Activated CD4-positive, CD25-positive, alpha-beta regulatory T cell treated with anti-CD3 and anti-CD28 coated beads, Interleukin-2, amount 50 U/mL, for 24 hours (primary cell): Measurements from ENCODE around the gene RHBG.
"Not testable (repeated sequence)": the region's sequence is repeated elsewhere in the genome, so short reads cannot be mapped to it uniquely, and the experiment has no call there.

Experiments
- ATAC-seq, 2 donors: fragments of 150-1000 bp; cut with Tn5 transposase; one replicate each; pipeline ENCODE4 v1.10.0; 2021; ENCODE audit warnings: mild to moderate bottlenecking in 1 of 2, moderate library complexity in 1 of 2

RHBG gene

DNA sequence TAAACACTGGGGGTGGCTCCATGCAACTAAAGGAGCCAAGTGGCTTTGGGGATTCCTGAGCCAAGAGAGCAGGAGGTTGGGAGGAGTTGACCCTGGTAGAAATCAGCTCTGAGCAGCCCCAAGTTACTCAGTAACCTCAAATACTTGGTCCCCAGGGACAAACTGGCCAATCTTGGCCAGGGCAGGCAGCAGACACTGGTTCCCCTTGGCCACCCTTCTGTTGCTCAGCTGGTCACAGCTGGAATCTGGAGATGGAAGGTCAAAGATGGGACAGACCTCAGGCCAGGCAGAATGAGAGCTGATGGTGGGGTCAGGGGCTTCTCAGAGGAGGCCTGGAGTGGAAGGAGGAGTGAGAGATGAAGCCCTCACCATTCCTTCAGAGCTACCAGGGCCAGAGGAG is 3.3 kb upstream of the RHBG start:
- no peak for ATAC-seq

- ATAC-seq, result no peak
Measured at GRCh38 chr1:156366378-156367166, 2.4 kb upstream of the RHBG start.

GRCh38 chr1:156367383-156368156 is 1.4 kb upstream of the RHBG start:
- no peak for ATAC-seq

DNA sequence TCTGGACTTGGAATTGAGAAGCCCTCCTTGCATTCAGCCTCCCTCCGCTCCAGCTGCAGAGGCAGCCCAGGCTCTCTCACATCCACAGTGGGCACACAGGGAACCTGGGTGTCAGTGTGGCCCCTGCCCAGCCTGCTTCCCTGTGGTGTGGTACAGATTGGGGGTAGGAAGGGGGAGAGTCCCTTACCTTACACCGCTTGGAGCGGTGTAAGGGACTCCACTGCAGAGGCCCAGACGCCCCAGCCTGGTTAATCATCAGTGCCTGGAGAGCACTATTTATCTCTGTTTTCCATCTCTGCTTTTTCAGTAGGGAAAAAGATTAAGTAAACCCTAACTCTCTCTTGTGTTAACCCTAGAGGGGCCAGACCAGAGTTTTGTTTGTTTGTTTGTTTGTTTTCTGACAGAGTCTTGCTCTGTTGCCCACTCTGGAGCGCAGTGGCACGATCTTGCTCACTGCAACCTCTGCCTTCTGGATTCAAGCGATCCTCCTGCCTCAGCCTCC is 803 bp upstream of the RHBG start:
- no peak for ATAC-seq

DNA sequence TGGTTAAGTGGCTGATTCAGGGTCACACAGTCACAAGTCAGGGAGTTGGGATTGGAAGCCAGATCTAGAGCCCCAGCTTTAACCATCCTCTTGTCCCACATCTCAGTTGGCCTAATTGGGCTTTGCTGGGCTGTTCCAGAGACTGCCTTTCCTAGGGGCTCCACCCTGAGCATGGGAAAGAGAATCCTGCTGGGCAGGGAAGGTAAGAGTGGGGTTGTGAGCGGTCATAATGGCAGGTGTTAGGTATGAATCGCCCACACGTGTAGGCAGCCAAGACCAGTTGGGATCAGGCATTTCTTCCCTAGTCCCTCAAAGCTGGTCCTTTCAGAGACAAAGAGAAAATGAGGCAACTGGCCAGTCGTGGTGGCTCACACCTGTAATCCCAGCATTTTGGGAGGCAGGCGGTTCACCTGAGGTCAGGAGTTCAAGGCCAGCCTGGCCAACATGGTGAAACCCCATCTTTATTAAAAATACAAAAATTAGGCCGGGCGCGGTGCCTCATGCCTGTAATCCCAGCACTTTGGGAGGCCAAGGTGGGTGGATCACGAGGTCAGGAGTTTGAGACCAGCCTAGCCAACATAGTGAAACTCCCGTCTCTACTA is 775 bp downstream of the RHBG start:
- not testable (repeated sequence) for ATAC-seq

DNA sequence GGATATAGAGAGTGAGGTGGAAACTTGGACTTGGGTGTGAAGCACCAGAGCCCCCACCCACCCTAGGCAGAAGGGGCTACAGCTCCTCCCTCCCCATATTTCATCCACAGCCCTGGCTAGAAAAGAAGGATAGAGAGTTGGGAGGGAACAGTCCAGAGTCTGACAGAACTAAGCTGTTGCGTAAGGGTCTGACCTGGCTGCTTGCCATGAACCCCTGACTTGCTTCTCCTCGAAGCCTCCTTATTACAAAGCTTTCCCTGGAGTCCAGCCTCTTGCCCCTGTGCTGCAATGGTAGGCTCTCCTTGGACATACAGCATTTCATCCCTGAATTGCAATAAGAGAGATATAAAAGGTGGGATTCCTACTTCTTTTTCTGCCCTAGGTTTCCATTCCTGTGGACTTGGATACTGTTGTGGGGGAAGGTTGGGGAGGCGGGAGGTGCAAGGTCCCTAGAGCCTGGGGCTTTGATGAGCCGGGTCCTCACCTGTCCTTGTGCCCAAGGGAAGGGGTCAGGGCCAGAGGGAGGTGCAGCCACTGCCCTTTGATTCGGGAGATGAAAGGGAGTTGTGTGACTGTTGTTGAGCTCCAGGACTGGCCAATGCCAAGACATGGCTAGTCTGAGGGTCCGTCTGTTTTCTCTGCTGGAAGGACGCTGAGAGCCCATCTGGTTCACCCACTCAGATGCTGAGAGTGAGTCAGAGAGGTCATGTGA is 2.7 kb downstream of the RHBG start:
- no peak for ATAC-seq

DNA sequence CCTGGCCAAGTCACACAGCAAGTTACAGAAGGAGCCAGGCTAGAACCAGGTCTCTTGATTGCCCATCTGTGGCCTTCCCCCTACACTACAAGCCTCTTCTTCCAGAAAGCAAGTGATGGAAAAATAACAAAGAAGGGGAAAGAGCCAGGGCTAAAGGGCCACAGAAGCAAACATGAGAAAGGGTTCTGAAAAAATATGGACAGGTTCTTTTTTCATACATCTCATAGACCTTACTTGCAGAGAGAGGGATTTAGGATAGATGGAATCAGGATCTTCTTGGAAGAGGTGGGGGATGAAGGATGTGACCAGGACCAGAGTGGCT is 3.2 kb downstream of the RHBG start:
- ATAC-seq, result peak; percentile 28 to 61

- ATAC-seq, result no peak
Measured at GRCh38 chr1:156372876-156373275, 3.9 kb downstream of the RHBG start.

- ATAC-seq, result no peak
Measured at GRCh38 chr1:156373546-156373945, 4.5 kb downstream of the RHBG start.

DNA sequence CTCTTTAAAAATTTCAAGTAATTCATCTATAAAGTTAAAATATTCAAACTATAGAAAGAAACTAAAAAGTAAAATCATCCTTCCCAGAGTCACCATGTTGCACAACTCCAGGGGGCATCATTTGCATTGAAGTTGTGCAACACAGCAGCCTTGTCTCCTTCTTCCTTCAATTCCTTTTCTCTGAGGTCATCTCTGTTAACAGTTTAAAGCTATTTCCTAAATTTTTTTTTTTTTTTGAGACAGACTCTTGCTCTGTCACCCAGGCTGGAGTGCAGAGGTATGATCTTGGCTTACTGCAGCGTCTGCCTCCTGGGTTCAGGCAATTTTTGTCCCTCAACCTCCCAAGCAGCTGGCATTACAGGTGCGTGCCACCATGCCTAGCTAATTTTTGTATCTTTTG is 7.1 kb downstream of the RHBG start:
- no peak for ATAC-seq

GRCh38 chr1:156376958-156377919 is 8.2 kb downstream of the RHBG start:
- no peak for ATAC-seq

- no peak for ATAC-seq
Measured at GRCh38 chr1:156378557-156378956, 9.5 kb downstream of the RHBG start.

DNA sequence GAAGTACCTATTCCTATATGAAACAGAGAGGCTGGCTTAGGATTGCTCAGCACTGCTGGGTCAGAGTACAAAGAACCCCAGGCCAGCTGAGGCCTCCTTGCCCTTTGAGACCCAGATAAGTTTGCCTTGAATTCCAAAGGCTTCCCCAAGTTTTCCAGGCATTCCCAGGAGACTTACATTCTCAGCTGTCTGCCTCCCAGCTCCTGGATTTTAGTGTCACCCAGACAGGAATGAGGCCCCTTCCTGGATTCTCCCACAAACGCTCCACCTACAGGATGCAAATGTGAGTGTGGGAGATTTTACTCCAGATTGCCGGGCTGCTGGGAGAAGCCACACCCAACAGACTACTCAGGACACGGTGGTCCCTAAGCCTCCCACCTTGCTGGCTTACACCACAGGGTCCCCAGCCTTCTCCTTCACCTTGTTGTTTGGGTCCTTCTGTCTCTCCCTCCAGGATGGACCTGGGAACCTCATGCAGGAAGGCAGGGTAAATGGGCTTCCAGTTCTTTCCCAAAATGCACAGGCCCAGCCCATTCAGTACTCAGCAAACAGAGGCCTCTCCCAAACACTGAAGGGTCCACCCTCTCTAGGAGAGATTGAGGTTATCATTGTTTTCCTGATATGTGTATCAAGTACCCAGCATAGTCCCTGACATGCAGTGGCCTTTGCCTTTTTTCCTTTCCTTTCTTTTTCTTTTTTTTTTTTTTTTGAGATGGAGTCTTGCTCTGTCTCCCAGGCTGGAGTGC is 10.6 kb downstream of the RHBG start:
- no peak for ATAC-seq

DNA sequence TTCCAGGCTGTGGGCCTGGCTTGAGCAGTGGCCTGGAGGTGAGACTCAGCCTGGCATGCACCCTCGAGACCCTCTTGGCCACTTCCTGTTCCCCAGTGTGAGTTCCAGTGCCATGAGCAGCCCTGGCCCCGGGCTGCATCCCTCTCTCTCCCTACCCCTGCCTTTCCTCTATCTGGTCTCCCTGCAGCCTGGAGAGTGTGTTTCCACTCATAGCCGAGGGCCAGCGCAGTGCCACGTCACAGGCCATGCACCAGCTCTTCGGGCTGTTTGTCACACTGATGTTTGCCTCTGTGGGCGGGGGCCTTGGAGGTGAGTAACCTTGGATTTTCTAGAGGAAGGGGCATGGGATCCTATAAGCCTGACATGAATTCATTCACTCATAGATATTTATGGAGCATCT is 13.6 kb downstream of the RHBG start:
- ATAC-seq, result no peak

- peak; percentile 87 to 91 for ATAC-seq
Measured at GRCh38 chr1:156383023-156383422, 14.0 kb downstream of the RHBG start.

DNA sequence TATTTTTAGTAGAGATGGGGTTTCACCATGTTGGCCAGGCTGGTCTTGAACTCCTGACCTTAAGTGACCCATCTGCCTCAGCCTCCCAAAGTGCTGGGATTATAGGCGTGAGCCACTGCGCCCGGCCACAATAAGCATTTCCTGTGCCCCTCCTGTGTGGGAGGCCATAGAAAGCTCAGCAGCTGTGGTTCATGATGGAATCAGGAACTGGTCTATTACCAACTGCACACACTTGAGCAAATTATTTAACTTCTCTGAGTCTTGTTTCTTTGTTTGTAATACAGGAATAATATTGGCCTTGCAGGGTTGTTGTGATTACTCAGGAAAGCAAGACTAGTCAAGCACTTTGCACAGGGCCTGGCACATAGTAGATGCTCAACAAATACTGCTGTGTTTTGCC is 15.0 kb downstream of the RHBG start:
- ATAC-seq, result no peak

- no peak for ATAC-seq
Measured at GRCh38 chr1:156384658-156385057, 15.6 kb downstream of the RHBG start.

DNA sequence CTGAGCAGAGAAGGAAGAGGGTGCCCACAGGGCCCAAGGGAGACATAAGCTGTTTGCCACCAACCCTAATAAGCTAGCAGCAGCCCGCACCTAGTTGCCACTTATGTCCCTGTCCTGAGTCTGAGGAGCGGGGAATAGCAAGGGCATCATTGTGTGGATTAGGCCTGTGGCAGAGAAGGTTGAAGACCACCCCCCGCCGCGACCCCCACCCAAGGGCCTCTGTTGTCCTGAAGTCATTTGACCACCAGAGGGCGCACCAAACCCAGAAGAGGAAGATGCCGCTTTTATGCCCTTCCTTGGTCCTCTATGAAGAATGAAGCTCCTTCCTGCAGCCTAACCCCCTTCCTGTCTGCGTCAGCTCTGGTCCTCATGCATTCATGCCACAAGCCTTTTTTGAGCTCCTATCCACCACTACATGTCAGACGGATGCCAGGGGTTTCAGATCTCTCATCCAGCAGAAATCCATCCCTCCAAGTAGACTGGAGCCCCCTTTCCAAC is 16.6 kb downstream of the RHBG start:
- ATAC-seq, result peak; percentile 70 to 82

- ATAC-seq, result no peak
Measured at GRCh38 chr1:156386134-156386901, 17.3 kb downstream of the RHBG start.
